ENCODE measurements around the gene ZNF75A.
"Not testable (repeated sequence)": the region's sequence is repeated elsewhere in the genome, so short reads cannot be mapped to it uniquely, and the experiment has no call there.

Gene ZNF75A

DNA sequence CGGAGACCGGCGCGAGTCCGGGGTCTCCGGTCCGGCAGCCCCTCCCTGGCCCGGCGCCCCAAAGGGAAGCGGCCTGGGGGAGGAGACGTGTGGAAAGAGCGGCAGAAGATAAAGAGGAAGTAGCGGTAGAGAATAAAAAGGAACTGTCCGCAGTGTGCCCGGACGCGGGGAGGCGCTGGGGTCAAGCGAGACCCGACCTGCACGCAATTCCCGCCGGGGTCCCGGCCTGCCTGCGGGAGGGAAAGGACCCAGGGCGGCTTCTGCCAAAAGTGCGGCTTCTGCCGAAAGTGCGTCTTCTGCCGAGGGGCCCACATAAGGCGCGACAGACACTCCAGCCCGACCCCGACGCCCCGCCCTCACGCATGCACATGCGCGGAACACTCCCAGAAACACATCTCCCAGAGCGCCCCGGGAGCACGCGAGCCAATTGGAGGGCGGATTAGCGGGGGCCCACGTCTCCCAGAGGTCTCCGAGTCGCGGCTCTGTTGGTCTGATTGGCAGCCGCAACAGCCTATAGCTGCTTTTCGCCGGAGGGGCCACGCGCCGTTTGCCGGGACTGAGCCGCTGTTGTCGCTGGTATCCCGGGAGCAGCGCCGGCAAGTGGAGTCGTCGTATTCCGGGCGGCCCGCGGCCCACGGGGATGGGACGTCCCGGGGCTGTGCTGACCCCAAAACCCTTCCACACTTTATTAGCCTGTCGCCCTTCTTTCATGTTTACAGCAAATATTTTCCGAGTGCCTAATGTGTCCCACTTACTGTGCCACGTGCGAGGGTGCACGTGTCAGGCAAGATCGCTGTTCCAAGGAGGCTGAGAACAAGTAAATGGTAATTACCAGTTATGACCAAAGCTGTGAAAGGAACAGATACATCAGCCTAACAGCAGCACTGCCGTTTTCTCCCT lies 40.9 kb upstream of the ZNF75A start:
- TF ChIP-seq, protein P1, sequence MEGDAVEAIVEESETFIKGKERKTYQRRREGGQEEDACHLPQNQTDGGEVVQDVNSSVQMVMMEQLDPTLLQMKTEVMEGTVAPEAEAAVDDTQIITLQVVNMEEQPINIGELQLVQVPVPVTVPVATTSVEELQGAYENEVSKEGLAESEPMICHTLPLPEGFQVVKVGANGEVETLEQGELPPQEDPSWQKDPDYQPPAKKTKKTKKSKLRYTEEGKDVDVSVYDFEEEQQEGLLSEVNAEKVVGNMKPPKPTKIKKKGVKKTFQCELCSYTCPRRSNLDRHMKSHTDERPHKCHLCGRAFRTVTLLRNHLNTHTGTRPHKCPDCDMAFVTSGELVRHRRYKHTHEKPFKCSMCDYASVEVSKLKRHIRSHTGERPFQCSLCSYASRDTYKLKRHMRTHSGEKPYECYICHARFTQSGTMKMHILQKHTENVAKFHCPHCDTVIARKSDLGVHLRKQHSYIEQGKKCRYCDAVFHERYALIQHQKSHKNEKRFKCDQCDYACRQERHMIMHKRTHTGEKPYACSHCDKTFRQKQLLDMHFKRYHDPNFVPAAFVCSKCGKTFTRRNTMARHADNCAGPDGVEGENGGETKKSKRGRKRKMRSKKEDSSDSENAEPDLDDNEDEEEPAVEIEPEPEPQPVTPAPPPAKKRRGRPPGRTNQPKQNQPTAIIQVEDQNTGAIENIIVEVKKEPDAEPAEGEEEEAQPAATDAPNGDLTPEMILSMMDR (IDR thresholded peaks at IDR 0.05; ENCODE audit: low read depth, low read length), result peak; percentile 28
- DNase-seq (ENCODE audit: low read depth in 2 of 2), result peak; percentile 99
- H3K4me3 ChIP-seq (replicated peaks in 1 of 2; ENCODE audit: low read depth in 2 of 2, low read length in 2 of 2), result peak overlapping the region; percentile 79 to 82

DNA sequence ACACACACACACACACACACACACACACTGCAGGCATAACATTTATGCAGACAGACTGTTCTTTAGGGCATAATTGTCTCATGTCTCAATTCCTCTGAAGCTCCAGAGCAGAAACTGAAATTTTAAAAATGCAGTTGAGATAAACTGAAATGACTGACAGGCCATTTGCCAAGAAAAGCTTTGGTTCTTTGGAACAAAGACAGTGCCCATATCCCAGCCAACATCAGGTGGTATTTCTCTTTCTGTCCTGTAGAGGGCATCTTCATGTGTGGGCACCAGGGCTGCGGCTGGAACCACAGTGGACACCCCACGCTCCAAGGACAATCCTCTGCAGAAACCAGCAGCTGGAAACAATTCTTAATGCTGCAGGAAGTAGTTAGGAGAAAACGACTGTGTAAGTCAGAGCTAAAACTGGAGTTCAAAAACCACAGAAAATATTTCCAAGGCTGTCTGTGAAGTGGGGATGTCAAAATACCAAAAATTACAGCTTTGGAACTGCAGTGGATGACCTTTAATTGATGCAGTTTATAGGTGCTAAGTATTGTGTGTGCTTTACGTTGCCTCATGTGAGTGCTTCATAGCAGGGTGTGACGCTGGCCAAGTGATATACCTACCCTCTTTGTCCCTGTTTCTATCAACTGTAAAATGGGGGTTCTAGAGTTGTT lies 38.3 kb upstream of the ZNF75A start:
- peak; percentile 62 for DNase-seq (ENCODE audit: low read depth in 2 of 2)
- TF ChIP-seq, protein P1 (IDR thresholded peaks at IDR 0.05; ENCODE audit: low read depth, low read length), result peak; percentile 71
- H3K4me3 ChIP-seq (replicated peaks in 1 of 2; ENCODE audit: low read depth in 2 of 2, low read length in 2 of 2), result no peak overlapping the region

DNA sequence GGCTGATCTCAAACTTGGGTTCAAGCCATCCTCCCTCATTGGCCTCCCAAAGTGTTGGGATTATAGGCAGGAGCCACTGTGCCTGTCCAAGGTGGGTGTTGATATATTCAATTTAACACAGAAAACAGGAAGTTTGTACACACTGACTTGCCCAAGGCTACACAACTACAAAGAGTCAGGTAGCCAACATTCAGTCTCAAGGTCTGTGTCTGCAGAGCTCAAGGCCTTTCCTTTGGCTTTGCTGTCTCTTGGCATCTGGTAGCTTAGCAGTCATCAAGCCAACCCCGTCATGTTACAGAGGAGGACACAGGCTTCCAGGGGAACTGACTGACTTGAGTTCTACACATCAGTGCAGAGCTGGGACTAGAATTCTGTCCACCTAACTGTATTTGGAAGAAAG lies 37.0 kb upstream of the ZNF75A start:
- TF ChIP-seq, protein P1 (IDR thresholded peaks at IDR 0.05; ENCODE audit: low read depth, low read length), result no peak
- DNase-seq (ENCODE audit: low read depth in 2 of 2), result no peak

GRCh38 chr16:3270718-3271117 lies 34.6 kb upstream of the ZNF75A start:
- H3K4me3 ChIP-seq (replicated peaks in 1 of 2; ENCODE audit: low read depth in 2 of 2, low read length in 2 of 2); DNase-seq (ENCODE audit: low read depth in 2 of 2): not testable (repeated sequence)

More for the DNA sequence above, 37.0 kb upstream of the ZNF75A start:
- H3K4me3 ChIP-seq (replicated peaks in 1 of 2; ENCODE audit: low read depth in 2 of 2, low read length in 2 of 2), result no peak overlapping the region

- H3K4me3 ChIP-seq (replicated peaks in 1 of 2; ENCODE audit: low read depth in 2 of 2, low read length in 2 of 2); DNase-seq (ENCODE audit: low read depth in 2 of 2): not testable (repeated sequence)
Observed at GRCh38 chr16:3271281-3271680, 34.0 kb upstream of the ZNF75A start.

DNA sequence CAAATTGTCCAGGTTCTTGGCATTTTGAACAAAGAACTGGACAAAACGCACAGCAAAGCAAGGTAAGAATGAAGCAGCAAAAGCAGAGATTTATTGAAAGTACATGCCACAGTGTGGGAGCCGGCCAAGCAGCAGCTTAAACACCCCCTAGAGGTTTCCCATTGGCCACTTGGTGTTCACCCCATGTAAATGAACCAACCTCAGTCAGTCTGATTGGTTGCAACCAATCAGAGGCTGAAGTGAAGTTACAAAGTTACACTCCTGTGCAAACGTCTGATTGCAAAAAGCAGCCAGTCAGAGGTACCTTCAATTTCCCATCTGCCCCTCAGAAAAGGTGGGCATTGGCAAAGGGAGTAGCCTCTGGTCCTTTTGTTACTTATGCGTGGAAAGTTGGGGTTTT lies 30.8 kb upstream of the ZNF75A start:
- DNase-seq (ENCODE audit: low read depth in 2 of 2), result peak in 1 of 2 donors; percentile 9
- TF ChIP-seq, protein P1 (IDR thresholded peaks at IDR 0.05; ENCODE audit: low read depth, low read length), result no peak
- no peak overlapping the region for H3K4me3 ChIP-seq (replicated peaks in 1 of 2; ENCODE audit: low read depth in 2 of 2, low read length in 2 of 2)

DNA sequence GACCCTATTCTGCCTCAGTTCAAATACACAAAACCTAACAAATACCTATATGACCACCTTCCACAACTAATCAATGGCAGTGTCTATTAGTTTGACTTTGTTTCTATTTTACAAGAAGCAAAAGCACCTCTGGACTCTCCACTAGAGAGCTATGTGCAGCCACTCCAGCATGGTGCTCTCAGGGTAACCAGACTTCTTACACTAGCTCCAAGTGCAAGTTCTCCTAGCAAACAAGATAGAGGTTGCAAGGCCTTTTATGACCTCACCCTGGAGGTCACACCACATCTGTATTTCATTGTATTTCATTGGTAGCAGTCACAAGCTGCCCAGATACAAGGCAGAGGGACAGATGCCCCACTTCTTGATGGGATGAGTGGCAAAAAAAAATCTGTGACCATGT lies 30.4 kb upstream of the ZNF75A start:
- no peak for DNase-seq (ENCODE audit: low read depth in 2 of 2)
- TF ChIP-seq, protein P1 (IDR thresholded peaks at IDR 0.05; ENCODE audit: low read depth, low read length), result no peak
- H3K4me3 ChIP-seq (replicated peaks in 1 of 2; ENCODE audit: low read depth in 2 of 2, low read length in 2 of 2), result no peak overlapping the region

Measured in cardiac fibroblast (primary cell).